Activated effector memory CD4-positive, alpha-beta T cell treated with Interleukin-2 at 50 U/mL for 16 hours (primary cell): ENCODE measurements around the gene SNRK.

Source experiments
- DNase-seq: peaks from one replicate; pipeline ENCODE4 v3.0.0-alpha.2; 2020

SNRK gene

DNA sequence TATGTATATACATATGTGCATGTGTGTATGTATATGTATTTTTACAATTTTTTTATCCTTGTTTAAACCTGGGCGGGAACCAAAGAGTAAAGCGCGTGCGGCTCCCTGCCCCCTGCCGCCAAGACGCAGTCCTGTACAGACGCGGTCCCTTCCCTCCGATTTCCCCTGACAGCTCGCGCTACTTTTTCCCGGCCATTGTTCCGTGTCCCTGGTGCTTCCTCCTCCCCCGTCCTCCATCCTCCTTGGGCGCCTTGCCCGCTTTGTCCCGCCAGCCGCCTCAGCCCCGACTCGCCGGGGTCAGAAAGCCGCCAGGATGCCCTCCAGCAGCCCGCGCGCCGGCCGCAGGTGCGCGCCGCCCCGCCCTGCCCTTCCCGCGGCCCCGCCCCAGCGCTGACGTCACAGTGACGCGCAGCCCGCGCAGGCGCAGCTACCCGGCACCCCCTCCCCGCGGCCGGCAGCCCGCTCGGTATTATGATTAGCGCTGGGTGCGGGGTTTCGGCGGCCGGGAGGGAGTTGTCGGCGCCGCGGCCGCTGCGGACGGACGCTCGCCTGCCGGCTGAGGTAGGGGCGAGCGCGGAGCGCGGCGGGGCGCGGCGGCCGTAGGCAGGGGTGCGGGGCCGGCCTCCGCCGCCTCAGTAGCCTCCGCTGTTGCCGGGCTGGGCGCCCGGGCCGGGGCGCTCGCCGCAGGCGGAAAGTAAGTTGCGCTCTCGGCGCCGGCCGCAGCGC, at the start of gene SNRK:
Gene SNRK (plus strand): TSS at position 426 of the 726 bp plus-strand sequence. CDS start 16,664 bp downstream, outside the sequence.
- peak; percentile 90 for DNase-seq

GRCh38 chr3:43238801-43239200, 47.5 kb upstream of the SNRK start:
- DNase-seq: no peak

DNA sequence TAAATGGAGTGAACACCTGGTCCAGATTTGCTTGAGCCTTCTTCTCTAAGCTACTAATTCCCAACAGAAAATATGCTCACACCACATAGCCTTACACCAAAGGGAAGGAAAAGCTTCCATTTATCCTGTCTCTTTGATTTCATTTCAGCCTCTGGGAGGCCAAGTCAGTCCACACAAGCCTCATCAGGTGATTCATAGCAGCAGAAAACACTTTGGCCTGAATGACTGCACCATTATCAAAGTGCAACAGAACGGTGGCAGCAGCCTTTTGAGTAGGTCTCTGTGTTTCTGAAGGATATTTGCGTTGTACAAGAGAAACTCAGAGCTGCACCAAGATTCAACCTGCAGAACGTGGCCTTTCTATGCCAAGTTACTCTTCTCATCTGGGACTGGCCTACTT, 46.6 kb upstream of the SNRK start:
- DNase-seq: no peak

DNA sequence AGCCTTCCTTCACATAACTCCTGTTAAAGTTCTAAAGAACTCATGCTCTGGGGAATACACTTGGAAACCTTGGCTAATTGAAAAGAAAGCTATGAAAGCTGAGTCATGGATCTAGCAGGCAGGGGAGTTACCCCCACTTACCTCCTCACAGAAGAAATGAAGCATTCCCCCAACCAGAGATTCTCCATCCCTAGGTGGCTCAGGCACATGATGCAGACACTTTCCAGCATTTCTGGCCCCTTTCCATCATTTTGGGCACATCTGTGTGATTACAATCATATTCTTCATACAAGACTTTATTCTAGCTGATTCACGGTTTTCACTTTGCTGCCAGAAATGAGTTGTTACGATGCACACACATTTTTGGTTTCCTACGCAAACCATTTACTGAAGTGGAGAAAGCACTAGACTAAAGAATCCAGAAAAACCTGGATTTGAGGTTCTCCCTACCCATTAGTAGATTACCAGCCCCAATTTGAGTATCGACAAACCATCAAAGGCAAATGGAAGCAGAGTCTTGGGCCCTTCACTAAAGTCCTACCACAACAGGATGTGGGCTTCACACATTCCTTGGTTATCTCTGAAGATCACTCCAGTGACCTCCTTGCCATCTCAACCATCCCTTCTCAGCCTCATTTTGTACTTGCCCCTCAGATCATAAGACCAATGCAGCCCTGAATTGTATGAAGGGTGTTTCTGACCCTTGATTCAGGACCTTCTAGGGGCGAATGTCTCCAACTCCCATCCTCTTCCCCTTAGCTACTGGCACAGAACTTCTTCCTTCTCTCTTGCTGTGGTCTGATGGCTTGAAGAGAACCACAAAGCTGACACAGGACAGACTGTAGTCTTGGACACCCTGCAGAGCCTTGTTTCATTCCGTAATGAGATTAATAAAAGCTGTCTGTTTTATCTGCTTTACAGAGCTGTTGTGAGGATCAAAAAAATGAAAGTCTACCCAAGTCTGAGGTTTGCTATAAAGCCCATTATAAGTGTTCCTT, 42.5 kb upstream of the SNRK start:
- no peak for DNase-seq

- DNase-seq: no peak
Measured at GRCh38 chr3:43244694-43245093, 41.6 kb upstream of the SNRK start.

DNA sequence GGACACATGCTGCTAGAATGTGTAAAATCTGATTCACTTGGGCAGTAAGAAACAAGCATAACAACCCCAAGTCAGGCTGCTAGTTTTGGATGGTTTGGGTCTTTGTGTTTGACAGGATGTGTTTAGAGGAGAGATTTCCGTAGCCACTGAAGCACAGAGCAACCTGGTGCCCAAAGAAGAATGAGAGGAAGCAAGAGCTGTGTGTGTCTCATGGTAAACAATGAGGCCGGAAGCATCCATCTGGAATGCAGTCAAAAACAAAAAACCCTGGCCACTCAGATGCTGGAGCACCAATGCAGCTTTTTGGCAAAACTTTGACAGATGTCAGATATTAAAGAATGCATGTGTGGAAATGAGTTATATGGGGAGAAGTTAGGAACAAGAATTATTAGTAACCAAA, 39.4 kb upstream of the SNRK start:
- DNase-seq: no peak

- no peak for DNase-seq
Measured at GRCh38 chr3:43247561-43248184, 38.7 kb upstream of the SNRK start.

- no peak for DNase-seq
Measured at GRCh38 chr3:43248185-43248583, 38.2 kb upstream of the SNRK start.

GRCh38 chr3:43248973-43249372, 37.4 kb upstream of the SNRK start:
- DNase-seq: no peak

- DNase-seq: no peak
Measured at GRCh38 chr3:43249405-43249804, 36.9 kb upstream of the SNRK start.

GRCh38 chr3:43253294-43253693, 33.0 kb upstream of the SNRK start:
- no peak for DNase-seq

DNA sequence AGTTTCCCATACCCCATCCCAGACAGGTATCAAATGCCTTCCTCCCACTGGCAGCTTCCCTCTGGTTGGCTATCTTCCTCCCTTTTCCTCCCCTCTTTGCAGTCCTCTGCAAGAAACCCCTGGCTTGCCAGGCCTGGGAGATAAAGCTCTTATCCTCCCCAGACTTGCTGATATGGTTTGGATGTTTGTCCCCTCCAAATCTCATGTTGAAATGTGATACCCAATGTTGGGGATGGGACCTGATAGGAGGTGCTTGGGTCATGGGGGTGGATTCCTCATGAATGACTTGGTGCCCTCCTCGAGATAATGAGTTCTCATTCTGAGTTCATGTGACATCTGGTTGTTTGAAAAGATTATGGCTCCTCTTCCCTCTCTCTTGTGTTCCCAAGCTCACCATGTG, 32.2 kb upstream of the SNRK start:
- DNase-seq: no peak

GRCh38 chr3:43255662-43256061, 30.7 kb upstream of the SNRK start:
- no peak for DNase-seq

DNA sequence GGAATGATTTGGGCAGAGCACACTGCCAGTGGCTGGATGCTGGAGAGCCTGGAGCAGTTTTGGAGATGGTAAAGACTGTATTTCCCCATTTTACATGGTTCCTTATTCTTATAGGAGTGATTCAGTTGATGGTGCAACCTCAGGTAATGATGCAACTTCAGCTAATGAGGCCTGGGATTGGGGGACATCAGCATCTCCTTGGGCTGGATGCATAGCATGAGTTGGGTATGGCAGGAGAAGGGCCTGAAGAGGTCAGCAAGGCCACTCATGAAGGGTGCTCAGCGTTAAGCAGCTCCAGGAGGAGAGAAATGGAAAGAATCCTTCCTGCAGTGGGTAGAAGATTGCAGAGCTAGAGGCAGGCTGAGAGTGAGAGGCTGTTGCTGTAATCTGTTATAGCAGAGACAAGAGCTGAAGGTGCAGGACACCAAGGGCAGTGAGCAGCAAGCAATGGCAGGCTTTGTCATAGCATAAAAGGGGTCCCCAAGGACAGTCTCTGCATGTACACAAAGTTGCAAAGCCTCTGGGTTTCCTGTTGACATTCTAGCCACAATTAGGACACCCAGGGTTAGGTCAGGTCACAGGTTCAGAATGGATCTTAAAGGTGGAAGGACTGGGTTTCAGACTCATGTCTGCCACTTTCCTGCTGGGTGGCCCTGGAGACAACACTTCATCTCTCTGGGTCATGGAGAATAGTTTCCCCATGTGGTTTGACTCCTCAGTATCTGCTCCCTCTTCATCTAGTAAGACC, 29.5 kb upstream of the SNRK start:
- no peak for DNase-seq

GRCh38 chr3:43257850-43258249, 28.5 kb upstream of the SNRK start:
- no peak for DNase-seq

DNA sequence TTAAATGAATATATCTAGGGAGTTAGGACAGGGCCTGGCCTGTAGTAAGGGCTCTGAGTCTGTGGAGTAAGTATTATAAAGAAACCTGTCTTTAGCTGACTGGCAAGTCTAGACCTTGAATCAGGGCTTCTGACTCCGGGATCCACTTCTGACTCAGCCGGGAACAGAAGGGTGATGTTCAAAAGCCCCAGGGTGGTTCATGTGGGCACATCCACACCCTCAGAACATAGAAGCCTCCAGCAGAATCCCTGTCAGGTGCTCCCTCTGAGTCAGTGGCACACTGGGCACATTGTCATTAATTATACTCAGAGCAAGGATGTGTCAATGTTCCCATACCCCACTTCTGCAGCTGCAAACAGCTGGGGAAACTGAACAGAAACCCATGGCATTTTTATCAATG, 26.7 kb upstream of the SNRK start:
- no peak for DNase-seq

- no peak for DNase-seq
Measured at GRCh38 chr3:43260412-43260811, 25.9 kb upstream of the SNRK start.

GRCh38 chr3:43262194-43262593, 24.1 kb upstream of the SNRK start:
- DNase-seq: no peak

- DNase-seq: no peak
Measured at GRCh38 chr3:43266451-43266850, 19.9 kb upstream of the SNRK start.

- DNase-seq: no peak
Measured at GRCh38 chr3:43266995-43267394, 19.3 kb upstream of the SNRK start.

DNA sequence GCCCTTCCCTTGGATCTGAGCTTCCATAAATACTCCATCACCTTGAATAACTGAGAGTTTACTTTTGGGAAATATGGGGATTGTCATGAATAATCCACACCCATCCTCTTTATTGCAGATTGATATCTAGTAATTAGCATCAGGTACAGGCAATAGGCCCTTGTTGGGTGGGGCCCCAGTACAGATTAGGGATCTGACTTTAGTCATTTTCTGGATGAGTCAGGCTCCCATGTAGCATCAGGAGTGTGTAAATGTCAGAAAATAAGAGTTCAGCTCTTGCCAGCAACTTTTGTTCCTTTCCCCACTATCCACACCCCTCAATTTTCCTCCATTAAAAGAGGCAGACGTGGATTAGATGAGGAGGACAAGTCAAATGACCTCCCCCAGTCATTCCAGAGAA, 17.7 kb upstream of the SNRK start:
- no peak for DNase-seq

GRCh38 chr3:43270078-43270477, 16.3 kb upstream of the SNRK start:
- no peak for DNase-seq

DNA sequence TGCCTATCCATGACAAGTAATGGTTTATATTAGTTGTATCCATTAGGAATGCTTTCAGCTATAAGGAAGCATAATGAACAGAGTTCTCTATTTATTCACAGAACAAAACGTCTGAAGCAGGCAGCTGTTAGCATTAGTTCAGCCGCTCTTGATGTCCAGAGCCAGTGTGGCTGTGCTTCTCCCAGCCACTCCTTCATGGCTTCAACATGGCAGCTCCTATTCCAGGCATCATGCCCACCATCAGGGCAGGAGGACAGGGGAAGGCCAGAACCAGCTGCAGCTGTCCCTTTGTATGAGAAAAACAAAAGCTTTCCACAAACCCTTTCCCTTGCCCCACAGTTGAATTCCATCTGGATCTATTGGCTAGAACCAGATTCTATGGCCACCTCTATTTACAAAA, 12.9 kb upstream of the SNRK start:
- no peak for DNase-seq
